Coronary artery (tissue), 2 donors: Measurements from ENCODE around the gene PLEKHA7.

Experiments
- DNase-seq: peaks from one replicate; pipeline ENCODE4 v3.0.0-alpha.2; 2017; ENCODE audit warnings: low spot score
- H3K27ac ChIP-seq, 2 donors: fragments of 200-600 bp; sonication (generic); one replicate each; pipeline ENCODE4 v1.5.1; 2016 to 2019
- H3K4me3 ChIP-seq: fragments of 200-600 bp; sonication (generic); 2 replicates; pipeline ENCODE4 v1.5.1; 2016; ENCODE audit warnings: mild to moderate bottlenecking, moderate library complexity
- CTCF ChIP-seq: fragments of 200-600 bp; sonication (generic); IDR thresholded peaks from one replicate; pipeline ENCODE4 v1.5.1; 2019; ENCODE audit warnings: antibody characterized with exemption

PLEKHA7 gene

GRCh38 chr11:16781936-16782919 is 232.0 kb downstream of the PLEKHA7 start:
- Histone ChIP-seq H3K4me3 (no peak overlapping the region), H3K27ac (no peak overlapping the region)
- TF ChIP-seq CTCF = no peak
- no peak for DNase-seq

DNA sequence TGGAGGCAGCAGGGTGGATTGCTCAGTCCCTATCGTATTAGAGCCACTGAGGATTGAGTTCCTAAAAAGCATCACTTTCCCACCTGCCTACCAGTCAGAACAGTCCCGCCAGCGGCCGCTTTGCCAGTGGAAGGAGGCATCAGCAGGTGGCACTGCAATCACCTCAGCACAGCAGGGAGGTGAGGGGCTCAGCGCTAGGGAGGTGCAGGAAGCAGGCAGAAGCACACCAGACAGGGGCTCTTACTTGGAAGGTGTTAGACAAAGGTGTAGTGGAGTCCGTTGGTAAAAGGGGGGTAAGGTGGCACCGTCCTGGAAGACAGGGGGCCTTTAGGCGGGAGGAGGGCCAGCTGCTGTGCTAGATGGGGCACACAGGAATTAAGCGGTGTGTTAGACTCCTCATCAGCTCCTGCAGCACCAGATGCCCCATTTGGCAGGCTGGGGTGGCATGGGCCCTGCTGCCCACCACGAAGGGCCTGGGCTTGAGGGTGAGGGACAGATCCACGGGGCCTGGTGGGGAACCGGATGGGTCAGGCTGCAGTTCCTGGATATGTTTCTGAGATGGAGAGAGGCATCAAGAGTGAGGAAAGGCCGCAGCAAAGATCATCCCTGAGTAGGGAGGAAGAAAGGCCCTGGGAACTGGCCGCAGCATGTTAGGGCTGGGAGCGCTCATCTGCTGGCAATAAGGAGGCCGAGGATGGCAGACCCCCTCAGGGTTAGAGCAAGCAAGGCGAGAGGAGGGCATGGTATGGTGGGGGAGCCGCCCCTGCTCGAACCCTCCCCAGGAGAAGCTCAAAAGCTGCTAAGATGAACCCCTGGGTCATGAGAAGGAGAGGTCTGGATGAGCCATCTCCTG is 233.3 kb downstream of the PLEKHA7 start:
- peak; percentile 64 for DNase-seq
- TF ChIP-seq CTCF = no peak
- Histone ChIP-seq H3K27ac (no peak overlapping the region), H3K4me3 (no peak overlapping the region)

GRCh38 chr11:16780146-16780545 is 234.1 kb downstream of the PLEKHA7 start:
- H3K27ac ChIP-seq = no peak overlapping the region
- TF ChIP-seq CTCF = no peak
- H3K4me3 ChIP-seq = no peak overlapping the region
- DNase-seq = no peak

GRCh38 chr11:16779436-16779835 is 234.8 kb downstream of the PLEKHA7 start:
- no peak overlapping the region for H3K4me3 ChIP-seq
- TF ChIP-seq CTCF = no peak
- peak; percentile 61 for DNase-seq
- no peak overlapping the region for H3K27ac ChIP-seq

DNA sequence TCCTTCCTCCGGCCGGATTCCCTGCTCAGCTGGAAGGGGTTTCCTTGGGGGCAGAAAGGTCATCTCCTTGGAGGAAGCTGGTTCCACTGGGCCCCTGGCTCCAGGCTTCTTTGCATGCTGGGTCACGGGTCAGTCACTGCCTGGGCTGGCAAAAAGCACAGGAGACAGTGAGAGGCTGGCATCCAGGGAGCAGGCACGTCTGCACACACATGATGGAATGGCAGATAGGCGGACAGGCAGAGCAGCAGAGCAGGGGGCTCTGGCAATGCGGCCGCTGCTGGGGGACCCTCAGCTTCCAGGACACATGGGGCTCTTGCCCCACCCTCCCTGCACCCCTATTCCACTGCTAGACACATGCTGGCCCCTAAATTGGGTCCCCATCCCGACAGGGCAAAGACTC is 235.3 kb downstream of the PLEKHA7 start:
- no peak for DNase-seq
- Histone ChIP-seq H3K27ac (no peak overlapping the region), H3K4me3 (no peak overlapping the region)
- TF ChIP-seq CTCF = no peak

DNA sequence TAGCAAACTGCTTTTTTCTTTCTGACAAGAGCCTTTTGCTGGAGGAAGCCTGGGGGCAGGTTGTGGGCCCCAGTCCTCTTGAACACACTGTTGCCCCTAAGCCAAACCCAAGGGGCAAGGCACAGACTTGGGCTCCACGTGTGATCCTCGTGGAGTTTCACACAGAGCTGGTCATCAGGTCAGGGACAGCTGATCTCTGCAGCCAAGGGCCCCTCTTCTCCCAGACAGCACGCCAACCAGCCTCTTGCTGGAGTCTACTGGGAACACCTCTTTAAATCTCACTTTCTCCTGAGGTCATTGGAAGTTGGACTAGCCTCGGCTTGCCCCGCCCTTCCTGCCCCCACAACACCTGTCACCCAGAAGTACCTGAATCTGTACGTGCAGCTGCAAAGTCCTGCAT is 235.9 kb downstream of the PLEKHA7 start:
- no peak for TF ChIP-seq CTCF
- no peak overlapping the region for H3K27ac ChIP-seq
- no peak overlapping the region for H3K4me3 ChIP-seq
- DNase-seq = no peak
